Left lung (tissue), 10 donors: ENCODE results near the gene SERPINA4. TPM values are rescaled to one million over a fixed set of nuclear protein-coding genes. Genes with fewer than 3 reads are reported as not detected.

Source experiments
- ATAC-seq: fragments of 200-7000 bp; cut with Tn5 transposase; one replicate; pipeline ENCODE4 v1.9.1; 2020; ENCODE audit warnings: moderate library complexity
- DNase-seq, 4 donors: peaks; one replicate each; pipeline ENCODE4 v3.0.0-alpha.2; 2013 to 2020
- H3K27ac ChIP-seq, 2 donors: fragments of 200-600 bp; sonication (generic) in 1 of 2; one replicate each; pipeline versions ENCODE4 v1.5.0 to v1.8.0; 2020 to 2021
- H3K27me3 ChIP-seq, 2 donors: fragments of 200-600 bp; sonication (generic) in 1 of 2; one replicate each; pipeline versions ENCODE4 v1.5.0 to v1.8.0; 2020 to 2021
- H3K36me3 ChIP-seq, 2 donors: fragments of 200-600 bp; sonication (generic) in 1 of 2; one replicate each; pipeline versions ENCODE4 v1.5.0 to v1.8.0; 2020 to 2021
- H3K4me1 ChIP-seq, 2 donors: fragments of 200-600 bp; one replicate each; pipeline ENCODE4 v1.8.0; 2021
- H3K4me3 ChIP-seq, 2 donors: fragments of 200-600 bp; sonication (generic) in 1 of 2; one replicate each; pipeline versions ENCODE4 v1.5.0 to v1.8.0; 2020 to 2021; ENCODE audit warnings: mild to moderate bottlenecking in 1 of 2
- H3K9me3 ChIP-seq, 2 donors: fragments of 200-600 bp; sonication (generic) in 1 of 2; one replicate each; pipeline versions ENCODE4 v1.5.0 to v1.8.0; 2020 to 2021
- CTCF ChIP-seq, 2 donors: fragments of 200-600 bp; sonication (generic) in 1 of 2; IDR thresholded peaks; one replicate each; pipeline versions ENCODE4 v1.5.0 to v1.8.0; 2021; ENCODE audit warnings: antibody characterized with exemption in 2 of 2
- intact Hi-C, 2 donors: fragments of 100-400 bp; cut with DNase I; formaldehyde crosslinking; loops; one replicate each; pipeline versions ENCODE4 v1.11.2 to v1.14.2; 2022
- polyA plus RNA-seq, 6 donors: library from polyadenylated mRNA; unstranded; fragments of 120-200 nt; gene quantifications; one replicate each; pipeline ENCODE4 v1.2.1, GENCODE V29; 2013; ENCODE audit not compliant: insufficient read length in 6 of 6
- total RNA-seq, 2 donors: library from RNA; stranded (reverse); fragmentation: NEBNext Ultra II Directional; extraction: Animal tissue kit (Norgen Biotek cat#: 25700); gene quantifications; one replicate each; pipeline ENCODE4 v1.2.1, GENCODE V29; 2021
- donor health status: DM: no; HTN: yes; CAD: no.
- donor health status: DM: no; HTN: no; CAD: no.

The SERPINA4 gene
- total and polyA plus RNA-seq, 8 donors: 1.0 to 2.7 (median 1.3) TPM; not detected in 2

- TF ChIP-seq CTCF (IDR thresholded peaks at IDR 0.05): no peak
- peaks cover 0 to 18% of the 10 kb centered on the region in 2 donors for H3K9me3 ChIP-seq
- ATAC-seq: peak; percentile 22
- peak in 2 of 4 donors; percentile 75 to 83 for DNase-seq
- H3K27me3 ChIP-seq: no peaks in the 10 kb centered on the region
- intact Hi-C loops: no loop called here
- no peak overlapping the region for H3K27ac ChIP-seq
- H3K36me3 ChIP-seq: no peaks in the 10 kb centered on the region
- H3K4me3 ChIP-seq: peak overlapping the region in 1 of 2 donors; percentile 0
- no peaks in the 10 kb centered on the region for H3K4me1 ChIP-seq
These were observed 51.6 kb downstream of the SERPINA4 start for GRCh38 chr14:94612580-94613554.

- TF ChIP-seq CTCF (IDR thresholded peaks at IDR 0.05): no peak
- Histone ChIP-seq H3K4me3 (no peak overlapping the region), H3K27me3 (no peaks in the 10 kb centered on the region), H3K36me3 (no peaks in the 10 kb centered on the region), H3K9me3 (peaks cover 0 to 29% of the 10 kb centered on the region in 2 donors), H3K27ac (no peak overlapping the region), H3K4me1 (no peaks in the 10 kb centered on the region)
- intact Hi-C loops: no loop called here
- DNase-seq: no peak
- ATAC-seq: no peak
These were observed 52.7 kb downstream of the SERPINA4 start for GRCh38 chr14:94613720-94614644.

DNA sequence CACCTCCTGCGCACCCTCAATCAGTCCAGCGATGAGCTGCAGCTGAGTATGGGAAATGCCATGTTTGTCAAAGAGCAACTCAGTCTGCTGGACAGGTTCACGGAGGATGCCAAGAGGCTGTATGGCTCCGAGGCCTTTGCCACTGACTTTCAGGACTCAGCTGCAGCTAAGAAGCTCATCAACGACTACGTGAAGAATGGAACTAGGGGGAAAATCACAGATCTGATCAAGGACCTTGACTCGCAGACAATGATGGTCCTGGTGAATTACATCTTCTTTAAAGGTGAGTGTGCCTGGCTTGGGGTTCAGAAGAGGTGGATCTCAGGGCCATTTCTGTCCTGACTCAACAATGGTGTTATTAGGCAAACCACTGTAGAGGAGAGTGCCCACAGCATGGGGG lies 53.6 kb downstream of the SERPINA4 start:
- no peak overlapping the region for H3K4me3 ChIP-seq
- DNase-seq: no peak
- no peak for TF ChIP-seq CTCF (IDR thresholded peaks at IDR 0.05)
- peaks cover 0 to 37% of the 10 kb centered on the region in 2 donors for H3K9me3 ChIP-seq
- H3K36me3 ChIP-seq: no peaks in the 10 kb centered on the region
- H3K27me3 ChIP-seq: no peaks in the 10 kb centered on the region
- no peak overlapping the region for H3K27ac ChIP-seq
- intact Hi-C loops: no loop called here
- H3K4me1 ChIP-seq: no peaks in the 10 kb centered on the region
- no peak for ATAC-seq

DNA sequence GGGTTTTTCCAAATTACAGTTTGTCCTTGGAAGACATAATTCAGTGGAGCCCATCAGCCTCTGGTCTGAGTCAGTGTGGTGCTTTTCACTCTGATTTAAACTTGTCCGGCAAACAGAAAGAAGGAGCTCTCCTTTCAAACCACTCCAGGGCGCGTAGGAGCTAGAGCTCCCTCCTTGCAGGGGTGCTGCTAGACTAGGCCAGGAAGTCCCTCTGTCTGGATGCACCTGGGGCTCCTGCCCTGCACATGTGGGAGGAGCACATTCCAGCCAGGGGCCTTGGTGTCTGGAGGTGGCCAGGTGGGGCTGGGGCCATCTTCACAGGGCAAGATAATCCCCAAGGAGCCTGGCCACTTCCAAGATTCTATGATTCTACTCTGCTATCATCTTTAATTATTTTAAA lies 54.0 kb downstream of the SERPINA4 start:
- ATAC-seq (no peak), DNase-seq (no peak)
- TF ChIP-seq CTCF (IDR thresholded peaks at IDR 0.05): no peak
- Histone ChIP-seq H3K4me3 (no peak overlapping the region), H3K9me3 (peaks cover 0 to 38% of the 10 kb centered on the region in 2 donors), H3K4me1 (no peaks in the 10 kb centered on the region), H3K36me3 (no peaks in the 10 kb centered on the region), H3K27me3 (no peaks in the 10 kb centered on the region), H3K27ac (no peak overlapping the region)
- intact Hi-C loops: no loop called here
